Amniotic stem cell (primary cell): ENCODE measurements around the gene BHLHE41.

Source experiments
- DNase-seq: peaks from one replicate; lab custom pipeline; 2025; lab: John Stamatoyannopoulos, UW

BHLHE41 gene

DNA sequence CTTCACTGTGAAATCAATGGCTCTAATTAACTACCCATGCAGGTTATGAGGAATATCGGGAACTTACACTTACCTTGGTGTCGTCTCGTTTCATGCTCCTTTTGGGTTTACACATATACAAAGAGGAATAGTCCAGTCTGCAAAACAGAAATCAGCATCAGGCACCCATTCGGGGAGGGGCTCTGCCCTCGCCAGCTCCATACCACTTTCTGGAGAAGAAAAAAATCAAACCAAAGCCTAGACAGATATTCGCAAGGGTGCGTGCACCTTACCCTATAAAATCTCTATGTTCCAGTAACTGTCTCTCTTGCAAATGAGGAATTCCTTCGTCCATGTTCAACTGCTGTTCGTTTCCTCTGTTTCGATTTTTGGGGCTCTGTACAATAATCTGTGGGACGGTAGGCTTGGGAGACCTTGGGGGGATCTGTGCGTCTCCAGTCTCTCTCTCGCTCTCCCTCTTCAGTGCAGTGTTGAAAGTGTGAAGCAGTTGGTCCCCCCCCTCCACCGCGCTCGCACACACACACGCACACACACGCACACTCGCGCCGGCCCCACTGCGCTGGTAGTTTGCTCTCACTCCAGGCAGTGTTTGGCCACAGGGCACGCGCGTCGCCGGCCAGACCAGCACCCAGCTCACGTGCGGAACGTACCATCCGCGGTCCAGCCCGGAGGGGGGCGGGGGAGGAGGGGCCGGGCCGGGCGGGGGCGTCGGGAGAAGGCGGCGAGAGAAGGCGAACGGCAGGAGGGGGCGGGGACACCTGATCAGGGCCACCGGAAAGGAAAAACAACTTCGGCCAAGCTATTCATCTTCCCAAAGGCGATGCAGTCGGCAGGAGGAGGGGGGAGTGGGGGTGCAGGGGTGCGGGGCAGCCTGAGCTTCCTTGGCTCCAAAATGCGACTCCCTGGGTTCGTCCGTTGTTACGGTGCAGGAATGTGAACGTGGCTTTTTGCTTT is at the start of gene BHLHE41:
TSS of gene BHLHE41 (minus strand) at position 592 of the 954 bp plus-strand sequence. CDS start at position 334, 258 bp downstream.
- DNase-seq, result peak; percentile 44

DNA sequence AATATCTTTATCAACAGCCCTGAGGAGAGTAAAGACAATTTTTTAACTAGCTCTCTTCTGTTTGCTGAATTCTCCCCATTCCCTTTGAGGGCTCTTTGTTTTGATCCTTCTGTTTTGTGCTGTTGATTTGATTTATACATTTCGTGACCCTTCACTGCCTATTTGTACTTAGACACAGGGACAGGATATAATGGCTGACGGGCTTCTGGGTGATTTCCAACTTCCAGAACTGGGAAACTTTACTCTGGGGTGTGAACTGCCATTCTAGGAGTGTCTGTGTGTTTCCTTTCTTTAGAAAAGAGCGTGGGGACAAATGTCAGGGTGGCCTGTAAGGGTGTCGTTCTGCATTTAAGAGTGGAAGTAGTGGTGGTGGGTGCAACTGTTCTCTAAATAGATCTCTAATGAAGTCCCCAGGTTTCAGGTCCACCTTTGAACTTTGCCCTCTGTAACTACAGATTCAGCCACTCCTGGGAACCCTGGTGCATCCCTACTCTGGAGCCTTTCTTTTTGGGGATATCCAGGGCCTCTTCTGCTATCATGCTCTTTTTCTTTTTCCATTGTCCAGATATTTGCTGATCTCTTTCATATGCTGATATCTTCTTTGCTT is 48.2 kb upstream of the BHLHE41 start:
- DNase-seq, result no peak

DNA sequence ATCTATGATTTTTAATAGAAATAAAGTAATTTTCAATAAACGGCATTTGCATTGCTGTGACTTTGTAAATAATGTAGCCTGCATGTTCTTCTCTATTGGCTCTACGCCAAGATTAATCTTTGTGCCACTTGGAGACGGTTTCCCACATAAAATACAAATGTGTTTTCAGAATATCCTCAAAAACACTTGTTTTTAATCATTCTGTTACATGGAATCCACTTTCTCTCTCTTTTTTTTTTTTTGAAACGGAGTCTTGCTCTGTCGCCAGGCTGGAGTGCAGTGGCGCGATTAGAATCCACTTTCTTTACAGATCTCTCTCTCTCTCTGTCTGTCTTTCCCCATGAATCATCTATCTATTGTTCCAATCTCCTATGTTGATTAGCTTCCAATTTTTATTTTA is 47.7 kb upstream of the BHLHE41 start:
- DNase-seq, result no peak

DNA sequence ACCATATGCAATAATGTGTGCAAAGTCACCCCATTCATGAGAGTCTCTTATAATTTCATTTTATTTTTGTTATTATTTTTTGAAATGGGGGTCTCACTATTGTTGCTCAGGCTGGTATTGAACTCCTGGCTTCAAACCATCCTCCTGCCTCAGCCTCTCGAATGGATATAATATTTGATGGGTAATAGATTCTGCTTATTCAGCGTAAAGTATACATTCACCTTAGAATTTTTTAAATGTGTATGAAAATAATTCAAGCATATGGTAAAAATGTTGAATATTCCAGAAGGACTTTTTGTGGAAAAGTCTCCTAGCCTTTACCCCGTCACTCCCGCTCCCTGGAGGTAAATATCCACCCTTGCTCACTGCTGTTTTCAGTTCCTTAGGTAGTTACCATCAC is 47.2 kb upstream of the BHLHE41 start:
- DNase-seq, result no peak

DNA sequence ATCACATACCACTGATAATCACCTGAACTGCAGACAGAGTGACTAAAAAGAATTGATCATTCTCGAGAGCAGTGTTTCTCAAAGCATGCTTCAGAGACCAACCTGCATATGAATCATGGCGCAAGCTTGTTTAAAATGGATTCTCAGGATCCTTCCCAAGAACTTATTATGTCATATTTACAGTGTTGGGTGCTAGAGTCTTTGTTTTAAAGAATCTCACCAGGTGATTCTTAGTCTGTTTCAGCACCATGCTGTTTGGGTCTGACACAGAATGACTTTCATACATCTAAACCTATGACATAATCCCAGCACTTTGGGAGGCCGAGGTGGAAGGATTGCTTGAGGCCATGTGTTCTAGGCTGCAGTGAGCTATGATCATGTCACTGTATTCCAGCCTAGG is 39.3 kb upstream of the BHLHE41 start:
- DNase-seq, result no peak

DNA sequence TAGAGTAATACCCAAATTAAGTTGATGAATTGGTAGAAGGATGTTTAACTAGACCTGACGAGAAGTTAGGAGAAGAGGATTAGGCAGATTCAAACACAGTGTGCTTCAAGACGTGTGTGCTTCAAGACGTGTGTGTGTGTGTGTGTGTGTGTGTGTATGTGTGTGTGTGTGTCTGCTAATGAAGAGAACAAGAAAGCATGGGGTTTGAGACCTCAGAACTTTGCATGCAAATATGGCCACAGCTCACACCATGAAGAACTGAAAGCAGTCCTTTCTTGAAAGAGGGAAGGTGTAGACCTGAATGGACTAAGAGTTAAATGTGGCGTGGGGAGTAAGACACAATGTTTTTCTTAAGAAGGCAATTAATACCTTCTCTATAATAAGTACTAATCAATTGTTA is 38.1 kb upstream of the BHLHE41 start:
- no peak for DNase-seq

DNA sequence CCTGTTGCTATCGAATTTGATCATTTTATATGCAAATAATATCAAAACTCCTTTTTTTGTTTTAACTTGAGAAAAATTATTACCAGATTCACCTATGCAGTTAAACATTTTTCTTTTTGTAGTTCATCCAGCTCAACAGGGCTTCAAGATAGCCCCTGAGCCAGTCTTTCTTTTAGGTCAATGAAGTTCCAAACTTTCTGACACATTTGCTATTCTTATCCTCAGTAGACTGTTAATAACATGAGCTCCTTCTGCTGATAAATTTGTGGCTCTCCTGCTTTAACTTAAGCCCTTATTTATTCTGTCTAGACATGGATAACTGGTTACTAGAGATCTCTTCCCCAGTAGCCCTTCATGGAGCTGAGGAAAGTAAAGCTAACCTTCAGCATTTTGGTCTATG is 37.3 kb upstream of the BHLHE41 start:
- no peak for DNase-seq

DNA sequence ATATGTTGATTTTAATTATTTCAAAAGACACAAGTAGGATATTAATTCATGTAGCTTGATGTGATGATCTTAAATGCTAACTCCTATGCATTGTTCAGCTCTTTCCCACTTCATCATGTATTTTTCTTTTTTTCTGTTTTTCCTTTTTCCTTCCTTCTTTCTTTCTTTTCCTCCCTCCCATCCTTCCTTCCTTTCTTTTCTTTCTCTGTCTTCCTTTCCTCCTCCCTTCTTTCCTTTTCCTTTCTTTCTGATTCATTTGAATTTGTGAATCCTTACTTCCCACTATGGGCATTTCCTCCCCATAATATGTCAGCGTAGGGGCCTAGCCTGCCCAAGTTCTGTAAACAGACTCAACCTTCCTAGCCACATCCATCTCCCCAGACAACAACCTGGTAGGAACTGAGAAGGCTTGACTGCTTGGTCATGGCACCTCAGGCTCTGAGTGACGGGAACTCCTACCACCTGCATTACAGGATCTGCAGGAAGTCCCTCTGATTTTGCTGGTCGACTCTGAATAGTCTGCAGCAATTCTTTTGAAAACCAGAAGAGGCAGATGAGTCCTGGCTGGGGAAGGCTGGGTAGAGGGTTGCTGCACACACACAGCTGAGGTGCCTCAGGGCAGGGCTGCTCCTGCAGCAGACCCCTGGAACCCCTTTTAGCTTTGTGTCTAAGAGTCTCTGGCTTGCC is 33.4 kb upstream of the BHLHE41 start:
- DNase-seq, result no peak

DNA sequence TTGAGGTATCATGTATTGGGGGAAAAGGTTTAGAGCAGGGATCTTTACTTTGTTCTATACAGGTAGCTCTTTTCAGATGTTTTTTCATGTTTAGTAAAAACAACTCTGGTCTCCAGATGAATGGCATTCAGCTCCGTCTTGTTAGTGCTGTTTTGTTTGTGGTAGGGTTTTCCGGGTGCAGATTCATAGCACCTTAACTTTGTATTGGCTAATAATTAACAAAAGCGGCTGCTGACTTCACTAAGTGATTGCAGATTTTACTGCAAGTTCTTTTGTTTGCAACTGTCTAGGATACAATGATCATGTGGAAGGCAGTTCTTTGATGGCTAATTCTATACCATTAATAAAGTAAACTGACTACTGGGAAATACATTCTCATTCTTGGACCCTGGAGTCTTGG is 32.2 kb upstream of the BHLHE41 start:
- no peak for DNase-seq

DNA sequence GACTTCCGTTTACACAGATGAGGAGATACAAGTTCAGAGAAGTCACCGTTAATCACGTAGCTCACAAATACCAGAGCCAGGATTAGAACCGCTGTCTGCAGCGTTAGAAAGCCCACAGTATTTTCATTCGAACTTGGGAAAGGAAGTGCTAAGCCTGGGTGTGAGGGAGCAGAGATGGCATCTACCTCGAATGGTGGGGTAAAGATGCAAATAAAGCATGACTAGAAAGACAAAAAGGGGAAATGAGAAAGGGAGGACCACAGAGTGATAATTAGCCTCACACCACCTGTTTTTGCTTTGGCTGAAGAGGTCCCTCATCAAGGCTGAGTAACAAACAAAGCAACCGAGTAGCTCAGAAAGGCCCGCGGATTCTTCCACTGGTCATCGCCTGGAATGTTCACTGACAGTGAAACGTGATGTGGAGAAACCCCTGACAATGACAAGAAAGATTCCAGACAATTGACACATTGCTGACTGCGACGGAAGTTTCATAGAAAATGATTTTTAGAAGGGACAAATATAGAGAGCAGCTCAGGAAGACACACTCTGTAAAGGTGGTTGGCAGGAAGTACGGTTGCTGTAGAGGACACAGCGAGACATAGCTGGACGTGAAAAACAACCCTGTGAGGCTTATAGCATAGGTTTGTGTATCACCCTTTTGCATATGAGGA is 31.5 kb upstream of the BHLHE41 start:
- DNase-seq, result no peak

DNA sequence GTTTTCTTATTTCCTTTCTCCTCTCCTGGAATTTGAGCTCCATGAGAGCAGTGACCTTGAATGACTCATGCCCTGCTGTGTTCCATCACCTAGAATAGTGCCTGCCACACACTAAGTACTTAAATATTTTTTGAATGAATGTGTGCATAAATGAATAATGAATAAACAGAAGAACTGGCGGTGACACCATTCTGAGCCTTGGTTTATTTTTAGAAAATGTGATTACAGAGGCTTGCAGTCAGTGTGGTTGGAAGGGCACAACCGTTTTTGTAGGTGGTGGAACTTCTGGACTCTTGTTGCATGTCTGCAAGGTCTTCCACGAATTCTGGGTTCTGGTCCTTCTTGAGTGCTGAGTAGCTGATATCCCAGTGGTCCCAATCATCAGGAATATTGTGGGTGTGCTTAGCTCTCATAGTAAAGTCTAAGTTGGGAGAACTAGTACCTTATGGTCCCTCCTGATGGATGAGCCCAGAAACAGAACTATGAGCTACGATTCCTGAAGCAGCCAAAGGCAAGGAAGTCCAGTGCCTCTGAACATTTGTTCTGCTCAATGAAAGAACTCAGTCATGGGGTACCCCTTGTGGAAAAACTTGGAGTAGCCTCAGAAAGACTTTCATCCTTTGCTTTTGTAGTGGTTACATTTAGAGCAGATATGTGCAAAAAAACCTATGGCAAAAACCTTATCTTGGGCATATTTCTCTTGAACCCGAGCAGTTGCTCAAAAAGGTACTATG is 28.8 kb upstream of the BHLHE41 start:
- peak; percentile 82 for DNase-seq

DNA sequence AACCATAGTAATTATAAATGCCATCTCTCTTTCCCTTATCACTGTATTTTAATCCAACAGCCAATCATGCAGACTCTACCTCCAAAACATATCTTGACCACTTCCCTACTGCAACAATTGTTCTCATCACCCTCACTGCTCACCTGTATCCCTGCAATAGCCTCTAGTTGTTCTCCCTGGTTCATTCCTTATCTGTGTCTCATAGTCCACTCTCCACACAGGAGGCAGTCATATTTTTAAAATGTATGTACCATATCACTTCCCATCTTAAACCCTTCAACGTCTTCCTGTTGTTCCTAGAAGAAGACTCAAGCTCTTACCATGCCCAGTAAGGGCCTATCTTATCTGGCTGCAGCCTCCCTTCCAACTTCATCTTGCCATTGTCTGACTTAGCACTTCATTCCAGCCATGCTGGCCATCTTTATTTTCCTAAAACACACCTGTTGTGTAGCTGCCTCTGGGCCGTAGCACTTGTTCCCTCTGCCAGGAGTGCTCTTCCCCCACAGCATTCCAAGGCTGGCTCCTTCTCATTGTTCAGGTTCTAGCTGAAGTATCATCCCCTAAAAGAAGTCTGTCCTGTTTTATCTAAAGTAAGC is 27.8 kb upstream of the BHLHE41 start:
- no peak for DNase-seq

DNA sequence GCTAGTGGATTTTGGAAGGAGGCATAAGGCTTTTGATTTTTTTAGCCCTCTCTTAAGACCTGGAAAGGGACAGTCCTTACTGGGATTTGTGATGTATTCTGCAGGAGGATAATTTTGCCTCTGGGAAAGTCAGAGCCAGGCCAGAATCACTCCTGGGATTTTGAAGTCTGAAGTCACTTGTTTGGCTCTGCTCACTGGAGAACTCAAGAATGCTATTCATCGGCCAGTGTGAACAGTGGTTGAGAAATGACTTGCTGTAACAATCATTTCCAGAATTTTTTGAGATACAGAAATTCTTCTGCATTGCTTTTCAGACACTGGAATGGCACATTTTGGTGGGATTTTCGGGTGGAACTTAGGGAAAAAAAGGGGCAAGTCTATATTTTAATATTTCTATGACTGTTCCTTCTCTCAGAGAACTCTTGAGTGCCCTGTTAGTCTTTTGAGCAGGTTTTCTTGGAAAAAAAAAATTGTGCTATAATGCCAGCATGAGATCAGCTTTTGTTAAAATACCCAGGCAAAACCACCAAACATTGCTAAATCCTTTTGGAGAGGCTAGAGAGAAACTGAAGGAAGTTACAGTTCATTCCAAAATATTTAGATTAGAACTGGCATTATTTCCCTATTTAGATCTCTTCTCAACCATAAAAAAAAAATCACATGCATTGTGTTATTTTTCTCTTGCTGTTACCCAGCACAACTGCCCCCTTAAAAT is 26.1 kb upstream of the BHLHE41 start:
- peak; percentile 31 for DNase-seq

DNA sequence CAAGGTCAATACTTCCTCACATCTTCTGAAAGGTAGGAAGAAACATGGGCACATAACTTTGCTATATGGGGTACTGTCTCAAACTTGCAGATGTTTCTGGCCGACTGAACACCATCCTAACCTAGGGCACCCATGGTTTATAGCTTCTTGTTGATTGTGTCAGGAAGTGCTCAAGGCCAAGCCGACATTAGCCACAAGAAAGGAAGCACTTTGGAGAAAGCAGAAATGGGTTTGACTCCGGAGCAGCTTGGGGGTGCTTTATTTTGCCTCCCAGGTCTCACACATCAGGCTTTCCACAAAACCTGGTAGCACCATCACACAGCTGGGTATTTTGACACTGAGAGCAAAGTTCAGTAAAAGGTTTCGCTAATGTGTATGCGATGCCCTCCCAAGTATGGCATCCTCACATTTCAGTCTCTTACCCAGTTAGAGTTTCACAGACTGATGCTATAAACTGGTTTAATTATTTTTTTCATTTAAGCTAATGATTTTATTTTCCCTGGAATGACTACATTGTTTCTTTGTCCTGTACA is 25.2 kb upstream of the BHLHE41 start:
- DNase-seq, result no peak

DNA sequence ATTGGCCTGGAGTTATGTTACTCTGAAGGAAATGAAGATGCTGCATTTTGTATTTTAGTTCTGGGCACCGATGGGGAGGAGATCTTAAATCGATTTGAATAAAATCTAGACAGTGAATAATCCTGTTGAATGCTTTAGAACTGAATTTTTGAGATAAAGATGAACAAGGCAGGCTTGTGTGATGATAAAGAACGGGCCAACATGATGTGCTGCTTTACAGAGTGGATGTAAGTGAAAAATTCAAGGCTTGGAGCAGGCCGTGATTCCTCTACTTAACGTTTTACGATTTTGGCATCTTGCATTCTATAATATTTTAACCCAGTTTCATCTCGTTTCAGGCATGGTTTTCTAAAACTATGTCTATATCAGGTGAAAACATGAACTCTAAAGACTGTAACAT is 23.5 kb upstream of the BHLHE41 start:
- DNase-seq, result no peak

DNA sequence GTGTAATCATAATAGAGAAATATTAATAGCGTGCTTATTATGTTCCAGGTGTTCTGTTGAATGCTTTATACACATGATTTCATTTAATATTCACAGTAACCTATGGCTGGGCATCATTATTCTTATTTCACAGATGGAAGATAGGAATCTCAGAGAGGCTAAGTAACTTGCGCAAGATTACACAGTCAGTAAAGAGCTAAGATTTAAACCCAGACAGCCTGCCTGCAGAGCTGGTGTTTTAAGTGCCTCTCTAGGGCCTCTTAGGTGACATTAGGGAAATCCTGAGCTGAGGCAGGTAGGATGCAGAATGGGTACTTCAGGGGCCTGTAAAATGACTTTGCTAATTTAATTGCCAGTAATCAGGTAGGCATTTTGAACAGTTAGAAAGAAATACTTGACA is 18.5 kb upstream of the BHLHE41 start:
- no peak for DNase-seq

DNA sequence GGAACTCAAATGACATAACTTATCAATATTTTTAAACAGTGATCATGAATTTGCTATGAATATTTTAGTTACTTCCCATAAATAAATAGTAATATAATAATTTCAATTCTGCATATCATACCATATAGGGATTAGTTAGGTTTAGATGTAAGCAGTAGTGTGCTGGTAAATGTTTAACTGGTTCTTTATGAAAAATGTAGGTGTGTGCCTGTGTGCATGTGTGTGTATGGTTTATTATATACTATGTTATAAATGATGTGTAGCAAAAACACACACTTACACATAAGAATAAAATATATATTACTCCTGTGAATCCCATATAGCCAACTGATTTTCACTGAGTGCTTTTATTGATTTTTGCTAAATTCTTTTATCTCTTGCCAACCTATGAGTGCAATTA is 14.0 kb upstream of the BHLHE41 start:
- no peak for DNase-seq

DNA sequence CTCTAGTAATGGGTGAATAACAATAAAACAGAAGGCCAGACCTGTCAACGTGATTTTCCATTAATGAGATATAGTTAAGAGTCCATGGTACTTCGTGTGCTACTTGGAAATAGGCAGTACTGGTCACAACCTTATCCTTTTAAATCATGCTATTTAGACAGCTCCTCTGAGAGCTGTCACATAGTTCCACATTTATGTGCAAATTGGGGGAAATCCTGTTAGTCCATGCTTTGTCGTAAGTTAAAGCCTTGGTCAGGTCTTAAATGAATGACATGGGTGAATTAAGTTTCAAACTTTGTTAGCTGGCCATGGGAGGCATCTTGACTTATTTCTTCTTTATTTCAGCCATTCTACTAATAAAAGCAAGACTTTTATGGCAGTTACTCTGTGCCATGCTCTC is 11.9 kb upstream of the BHLHE41 start:
- no peak for DNase-seq

DNA sequence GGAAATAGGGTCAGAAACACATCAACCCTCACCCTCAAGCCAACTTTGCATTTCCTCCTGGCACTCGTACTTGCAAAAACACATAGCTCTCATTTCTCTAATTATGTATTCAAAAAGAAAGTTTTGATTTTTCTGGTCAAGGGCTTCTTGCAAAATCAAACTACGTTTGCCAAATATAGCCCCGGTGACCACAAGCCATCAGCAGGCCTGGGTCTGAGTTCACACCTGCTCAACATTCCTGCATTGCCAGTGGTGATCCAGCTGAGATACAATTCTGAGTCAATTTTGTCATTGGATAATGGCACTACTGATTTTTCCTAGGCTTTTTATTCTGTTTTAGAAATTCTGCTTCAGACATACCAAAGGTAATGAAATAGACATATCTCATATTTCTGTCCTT is 10.7 kb upstream of the BHLHE41 start:
- DNase-seq, result no peak

DNA sequence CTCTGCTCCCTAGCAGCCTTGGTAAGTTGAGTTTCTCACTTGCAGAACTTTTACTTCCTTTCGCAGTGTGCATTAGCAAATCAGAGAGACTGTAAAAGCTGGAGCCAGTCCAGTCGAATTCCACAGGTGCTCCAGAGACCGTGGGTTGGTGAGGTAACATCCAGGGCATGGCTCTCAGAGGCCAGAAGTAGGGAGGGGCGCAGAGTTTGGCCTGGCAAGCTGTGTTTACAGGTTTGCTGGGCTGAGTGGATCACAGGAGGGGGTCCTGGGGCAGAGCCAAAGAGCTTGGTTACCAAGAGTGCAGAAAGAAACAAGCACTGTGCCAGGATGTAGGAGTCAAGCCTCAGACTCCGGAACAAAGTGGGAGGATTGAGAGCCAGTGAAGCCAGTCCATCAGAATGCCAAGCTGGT is 10.2 kb upstream of the BHLHE41 start:
- no peak for DNase-seq
